ENCODE results near the gene MAGI2. TPM values are rescaled to one million over a fixed set of nuclear protein-coding genes. Genes with fewer than 3 reads are reported as not detected.

The MAGI2 gene
- polyA plus RNA-seq, 3 donors = 0.03 to 0.11 TPM; not detected in 1

- H2AFZ ChIP-seq (ENCODE audit: insufficient read depth, low read depth, low read length, poor library complexity, severe bottlenecking) = no peak overlapping the region
- H3K27ac Mint-ChIP-seq = no peak overlapping the region
- 83% methylated on average over 3 of the region's 4 CpGs for WGBS (ENCODE audit: insufficient coverage)
- no peak overlapping the region for H3K4me3 Mint-ChIP-seq
- H3K27ac ChIP-seq (ENCODE audit: low read depth in 1 of 2, low read length in 2 of 2) = no peak overlapping the region
- peaks cover 0 to 10% (median 2%) of the 10 kb centered on the region in 7 donors for H3K9me3 Mint-ChIP-seq
- H4K20me1 ChIP-seq (ENCODE audit: insufficient read depth, low read length) = no peaks in the 10 kb centered on the region
- H3K36me3 ChIP-seq (replicated peaks in 1 of 2; ENCODE audit: control insufficient read depth in 1 of 2, insufficient read depth in 2 of 2, low read length in 2 of 2) = no peaks in the 10 kb centered on the region
- no peaks in the 10 kb centered on the region for H3K4me1 Mint-ChIP-seq
- H3K4me1 ChIP-seq (ENCODE audit: control insufficient read depth in 1 of 2, insufficient read depth in 2 of 2, low read length in 2 of 2) = no peaks in the 10 kb centered on the region
- no peak overlapping the region for H3K9ac ChIP-seq (ENCODE audit: insufficient read depth, low read length, poor library complexity, severe bottlenecking)
- H3K79me2 ChIP-seq (ENCODE audit: insufficient read depth, low read length) = no peaks in the 10 kb centered on the region
- H3K4me2 ChIP-seq (replicated peaks; ENCODE audit: extremely low read depth, low read length, poor library complexity, severe bottlenecking) = no peak overlapping the region
- no peak overlapping the region for H3K4me3 ChIP-seq (replicated peaks in 1 of 3; ENCODE audit: low read depth in 2 of 3, low read length in 3 of 3)
- H3K9me3 ChIP-seq (replicated peaks in 1 of 2; ENCODE audit: control insufficient read depth in 1 of 2, insufficient read depth in 1 of 2, low read length in 2 of 2) = no peaks in the 10 kb centered on the region
- TF ChIP-seq, protein P1, sequence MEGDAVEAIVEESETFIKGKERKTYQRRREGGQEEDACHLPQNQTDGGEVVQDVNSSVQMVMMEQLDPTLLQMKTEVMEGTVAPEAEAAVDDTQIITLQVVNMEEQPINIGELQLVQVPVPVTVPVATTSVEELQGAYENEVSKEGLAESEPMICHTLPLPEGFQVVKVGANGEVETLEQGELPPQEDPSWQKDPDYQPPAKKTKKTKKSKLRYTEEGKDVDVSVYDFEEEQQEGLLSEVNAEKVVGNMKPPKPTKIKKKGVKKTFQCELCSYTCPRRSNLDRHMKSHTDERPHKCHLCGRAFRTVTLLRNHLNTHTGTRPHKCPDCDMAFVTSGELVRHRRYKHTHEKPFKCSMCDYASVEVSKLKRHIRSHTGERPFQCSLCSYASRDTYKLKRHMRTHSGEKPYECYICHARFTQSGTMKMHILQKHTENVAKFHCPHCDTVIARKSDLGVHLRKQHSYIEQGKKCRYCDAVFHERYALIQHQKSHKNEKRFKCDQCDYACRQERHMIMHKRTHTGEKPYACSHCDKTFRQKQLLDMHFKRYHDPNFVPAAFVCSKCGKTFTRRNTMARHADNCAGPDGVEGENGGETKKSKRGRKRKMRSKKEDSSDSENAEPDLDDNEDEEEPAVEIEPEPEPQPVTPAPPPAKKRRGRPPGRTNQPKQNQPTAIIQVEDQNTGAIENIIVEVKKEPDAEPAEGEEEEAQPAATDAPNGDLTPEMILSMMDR (IDR thresholded peaks at IDR 0.05) = no peak
- no peaks in the 10 kb centered on the region for H3K27me3 Mint-ChIP-seq (ENCODE audit: low read depth in 3 of 3)
- no peaks in the 10 kb centered on the region for H3K27me3 ChIP-seq (ENCODE audit: control insufficient read depth in 2 of 2, insufficient read depth in 2 of 2, low read length in 2 of 2)
- DNase-seq = no peak
- intact Hi-C loops (cut with micrococcal nuclease) = no loop called here
- H3K36me3 Mint-ChIP-seq = no peaks in the 10 kb centered on the region
Measured at GRCh38 chr7:78389022-78389421, 1064.4 kb downstream of the MAGI2 start.

GRCh38 chr7:78386520-78386919 is 1066.9 kb downstream of the MAGI2 start:
- Mint-ChIP-seq H3K27me3 (ENCODE audit: low read depth in 3 of 3) (peaks cover 0 to 2% (median 0%) of the 10 kb centered on the region in 3 donors), H3K4me1 (no peaks in the 10 kb centered on the region), H3K27ac (no peak overlapping the region), H3K9me3 (peaks cover 0 to 4% (median 2%) of the 10 kb centered on the region in 7 donors), H3K36me3 (no peaks in the 10 kb centered on the region), H3K4me3 (no peak overlapping the region)
- Histone ChIP-seq H3K79me2 (ENCODE audit: insufficient read depth, low read length) (no peaks in the 10 kb centered on the region), H3K4me3 (replicated peaks in 1 of 3; ENCODE audit: low read depth in 2 of 3, low read length in 3 of 3) (no peak overlapping the region), H3K36me3 (replicated peaks in 1 of 2; ENCODE audit: control insufficient read depth in 1 of 2, insufficient read depth in 2 of 2, low read length in 2 of 2) (no peaks in the 10 kb centered on the region), H3K27ac (ENCODE audit: low read depth in 1 of 2, low read length in 2 of 2) (no peak overlapping the region), H3K27me3 (ENCODE audit: control insufficient read depth in 2 of 2, insufficient read depth in 2 of 2, low read length in 2 of 2) (no peaks in the 10 kb centered on the region), H4K20me1 (ENCODE audit: insufficient read depth, low read length) (no peaks in the 10 kb centered on the region), H3K9me3 (replicated peaks in 1 of 2; ENCODE audit: control insufficient read depth in 1 of 2, insufficient read depth in 1 of 2, low read length in 2 of 2) (no peaks in the 10 kb centered on the region), H3K4me2 (replicated peaks; ENCODE audit: extremely low read depth, low read length, poor library complexity, severe bottlenecking) (no peak overlapping the region), H3K4me1 (ENCODE audit: control insufficient read depth in 1 of 2, insufficient read depth in 2 of 2, low read length in 2 of 2) (no peaks in the 10 kb centered on the region), H2AFZ (ENCODE audit: insufficient read depth, low read depth, low read length, poor library complexity, severe bottlenecking) (no peak overlapping the region), H3K9ac (ENCODE audit: insufficient read depth, low read length, poor library complexity, severe bottlenecking) (no peak overlapping the region)
- DNase-seq = no peak
- intact Hi-C loops (cut with micrococcal nuclease) = no loop called here
- no CpG with 5 or more reads among the region's 2 CpGs for WGBS (ENCODE audit: insufficient coverage)
- TF ChIP-seq, protein P1 (IDR thresholded peaks at IDR 0.05) = no peak

Data from CD14-positive monocyte (primary cell).